HG02798 (cell line): ENCODE results near the gene TTC13.
"Not testable (repeated sequence)": the region's sequence is repeated elsewhere in the genome, so short reads cannot be mapped to it uniquely, and the experiment has no call there.

Experiments used
- ATAC-seq: cut with Tn5 transposase; IDR thresholded peaks from one replicate; pipeline ENCODE4 v1.9.1; 2021; ENCODE audit warnings: mild to moderate bottlenecking; ENCODE audit not compliant: unreplicated experiment, poor library complexity

Gene TTC13

GRCh38 chr1:230994860-230995259 lies 16.2 kb upstream of the TTC13 start:
- no peak for ATAC-seq

- no peak for ATAC-seq
These were observed 13.6 kb upstream of the TTC13 start for GRCh38 chr1:230992100-230992774.

GRCh38 chr1:230987448-230987847 lies 8.8 kb upstream of the TTC13 start:
- ATAC-seq, result no peak

GRCh38 chr1:230986976-230987375 lies 8.3 kb upstream of the TTC13 start:
- ATAC-seq, result no peak

- no peak for ATAC-seq
These were observed 7.0 kb upstream of the TTC13 start for GRCh38 chr1:230985711-230986110.

- ATAC-seq, result not testable (repeated sequence)
These were observed 6.2 kb upstream of the TTC13 start for GRCh38 chr1:230984622-230985515.

GRCh38 chr1:230983811-230984210 lies 5.2 kb upstream of the TTC13 start:
- ATAC-seq, result no peak

GRCh38 chr1:230982696-230983095 lies 4.0 kb upstream of the TTC13 start:
- ATAC-seq, result no peak

GRCh38 chr1:230979952-230980351 lies 1.3 kb upstream of the TTC13 start:
- ATAC-seq, result no peak

GRCh38 chr1:230979389-230979716 lies 692 bp upstream of the TTC13 start:
- no peak for ATAC-seq

GRCh38 chr1:230977761-230978490 lies 735 bp downstream of the TTC13 start:
- ATAC-seq, result peak; percentile 7

- no peak for ATAC-seq
These were observed 1.6 kb downstream of the TTC13 start for GRCh38 chr1:230976825-230977747.

GRCh38 chr1:230976360-230976759 lies 2.3 kb downstream of the TTC13 start:
- no peak for ATAC-seq

GRCh38 chr1:230975636-230976035 lies 3.0 kb downstream of the TTC13 start:
- no peak for ATAC-seq

- ATAC-seq, result peak; percentile 63
These were observed 5.8 kb downstream of the TTC13 start for GRCh38 chr1:230972855-230973271.

GRCh38 chr1:230971771-230972170 lies 6.9 kb downstream of the TTC13 start:
- ATAC-seq, result no peak

- no peak for ATAC-seq
These were observed 8.2 kb downstream of the TTC13 start for GRCh38 chr1:230970432-230970831.

- ATAC-seq, result no peak
These were observed 12.2 kb downstream of the TTC13 start for GRCh38 chr1:230966358-230966873.

GRCh38 chr1:230965535-230965934 lies 13.1 kb downstream of the TTC13 start:
- ATAC-seq, result no peak

- ATAC-seq, result no peak
These were observed 13.8 kb downstream of the TTC13 start for GRCh38 chr1:230964896-230965295.
